HCT116 (cell line): ENCODE data around the gene MUS81. TPM values are rescaled to one million over a fixed set of nuclear protein-coding genes. Genes with fewer than 3 reads are reported as not detected.

Source experiments
- ATAC-seq: fragments of 200-7000 bp; cut with Tn5 transposase; 2 replicates; pipeline ENCODE4 v1.9.1; 2020; ENCODE audit warnings: mild to moderate bottlenecking, moderate library complexity
- BruUV-seq: library from RNA; stranded (reverse); fragments of 400-500 nt; replicated peaks from 2 replicates; lab custom pipeline; 2021; lab: Mats Ljungman, UMichigan
- CTCF ChIA-PET: fragments of 300-600 bp; sonication (Branson Sonifier 250); formaldehyde crosslinking; loops from one replicate; lab custom pipeline; 2021; ENCODE audit warnings: antibody characterized with exemption; lab: Charles Lee
- POLR2A ChIA-PET: fragments of 300-600, 350-600 bp; sonication (Branson Sonifier 250); formaldehyde crosslinking; loops from one replicate; lab custom pipeline; 2021; ENCODE audit warnings: antibody characterized with exemption; lab: Charles Lee
- RAD21 ChIA-PET, 2 experiments: fragments of 300-600 bp; sonication (Branson Sonifier 250); formaldehyde crosslinking; loops; one replicate each; lab custom pipeline; 2023; ENCODE audit warnings: low total read pairs in 2 of 2; ENCODE audit not compliant: uncharacterized antibody in 2 of 2, unreplicated experiment in 2 of 2, low non-redundant PET in 1 of 2; lab: Charles Lee
- DNase-seq: peaks from one replicate; pipeline ENCODE4 v3.0.0-alpha.2; 2010; ENCODE audit warnings: low read depth, low spot score
- H2AFZ ChIP-seq: fragments of 200-600 bp; shearing (Covaris generic), sonication (generic); 2 replicates; pipeline ENCODE4 v1.6.1; 2017; ENCODE audit warnings: low read depth, mixed run types, mixed read lengths, antibody characterized with exemption, low read length; ENCODE audit not compliant: poor library complexity, severe bottlenecking
- H3K27ac ChIP-seq: 2 replicates; pipeline ENCODE4 v1.5.1; 2012; ENCODE audit warnings: low read depth, low read length
- H3K27me3 ChIP-seq: fragments of 200-600 bp; sonication (generic); 2 replicates; pipeline ENCODE4 v1.6.1; 2016; ENCODE audit warnings: mixed run types, low read length, mixed read lengths; ENCODE audit not compliant: insufficient read depth
- H3K36me3 ChIP-seq, 2 experiments: fragments of 200-500 bp in 1 of 2; fragments of 200-600 bp in 1 of 2; sonication (Bioruptor generic) in 1 of 2; sonication (generic) in 1 of 2; 2 replicates each; pipeline versions ENCODE4 v1.5.1 to v1.6.1; 2014 to 2016; ENCODE audit warnings: low read length in 2 of 2, inconsistent platforms in 1 of 2, mixed read lengths in 1 of 2, mixed run types in 1 of 2; ENCODE audit not compliant: insufficient read depth in 2 of 2, control insufficient read depth in 1 of 2
- H3K4me1 ChIP-seq, 2 experiments: fragments of 200-600 bp in 1 of 2; sonication (generic) in 1 of 2; 2 replicates each; pipeline versions ENCODE4 v1.5.1 to v1.6.1; 2012 to 2017; ENCODE audit warnings: low read length in 2 of 2, inconsistent platforms in 1 of 2, mild to moderate bottlenecking in 1 of 2, mixed read lengths in 1 of 2, mixed run types in 1 of 2, moderate library complexity in 1 of 2; ENCODE audit not compliant: insufficient read depth in 2 of 2, control insufficient read depth in 1 of 2
- H3K4me2 ChIP-seq: fragments of 200-600 bp; sonication (generic); 2 replicates; pipeline ENCODE4 v1.6.1; 2017; ENCODE audit warnings: mixed run types, low read length, mixed read lengths
- H3K4me3 ChIP-seq, 2 experiments: fragments of 200-600 bp in 1 of 2; sonication (generic) in 1 of 2; replicated peaks in 1 of 2; 2 replicates each; pipeline ENCODE4 v1.5.1; 2011 to 2016; ENCODE audit warnings: low read length in 2 of 2, control low read depth in 1 of 2, low read depth in 1 of 2, mild to moderate bottlenecking in 1 of 2, mixed read lengths in 1 of 2, mixed run types in 1 of 2
- H3K79me2 ChIP-seq: fragments of 200-600 bp; sonication (generic); 2 replicates; pipeline ENCODE4 v1.6.1; 2017; ENCODE audit warnings: mild to moderate bottlenecking, mixed run types, low read length, moderate library complexity, mixed read lengths; ENCODE audit not compliant: insufficient read depth
- H3K9ac ChIP-seq: fragments of 200-600 bp; sonication (generic); 2 replicates; pipeline ENCODE4 v1.6.1; 2016; ENCODE audit warnings: low read length, mixed read lengths
- H3K9me2 ChIP-seq: fragments of 200-600 bp; sonication (generic), shearing (Covaris generic); 2 replicates; pipeline ENCODE4 v1.6.1; 2017; ENCODE audit warnings: mixed run types, mild to moderate bottlenecking, moderate library complexity; ENCODE audit not compliant: insufficient read depth
- H3K9me3 ChIP-seq, 2 experiments: fragments of 200-500 bp in 1 of 2; fragments of 200-600 bp in 1 of 2; sonication (Bioruptor generic) in 1 of 2; sonication (generic) in 1 of 2; 2 replicates each; pipeline ENCODE4 v1.6.1; 2014 to 2017; ENCODE audit warnings: low read length in 2 of 2, mixed read lengths in 2 of 2, inconsistent platforms in 1 of 2, low read depth in 1 of 2, mild to moderate bottlenecking in 1 of 2, mixed run types in 1 of 2, moderate library complexity in 1 of 2; ENCODE audit not compliant: control insufficient read depth in 1 of 2, insufficient read depth in 1 of 2
- H4K20me1 ChIP-seq: fragments of 200-600 bp; sonication (generic), shearing (Covaris generic); 2 replicates; pipeline ENCODE4 v1.6.1; 2017; ENCODE audit warnings: mixed run types, mild to moderate bottlenecking, moderate library complexity; ENCODE audit not compliant: insufficient read depth
- CBX3 ChIP-seq: IDR thresholded peaks from 2 replicates; pipeline ENCODE4 v1.6.1; 2012; ENCODE audit warnings: low read depth
- EGR1 ChIP-seq: IDR thresholded peaks from 2 replicates; pipeline ENCODE4 v1.6.1; 2012; ENCODE audit warnings: low read depth
- EZH2 ChIP-seq: fragments of 200-600 bp; sonication (generic); IDR thresholded peaks from 2 replicates; pipeline ENCODE4 v1.6.1; 2017; ENCODE audit warnings: antibody characterized with exemption, mixed run types
- JUND ChIP-seq: IDR thresholded peaks from 2 replicates; pipeline ENCODE4 v1.6.1; 2012
- MAX ChIP-seq: IDR thresholded peaks from 2 replicates; pipeline ENCODE4 v1.6.1; 2012
- POLR2A ChIP-seq: IDR thresholded peaks from 2 replicates; pipeline ENCODE4 v1.7.0; 2011; ENCODE audit warnings: borderline replicate concordance; ENCODE audit not compliant: insufficient read depth, insufficient read length; ENCODE audit errors: extremely low read depth
- POLR2AphosphoS5 ChIP-seq: IDR thresholded peaks from 2 replicates; pipeline ENCODE4 v1.6.1; 2011; ENCODE audit warnings: mild to moderate bottlenecking, low read depth, low read length, moderate library complexity
- REST ChIP-seq: IDR thresholded peaks from 2 replicates; pipeline ENCODE4 v1.6.1; 2012; ENCODE audit warnings: low read depth
- SP1 ChIP-seq: IDR thresholded peaks from 2 replicates; pipeline ENCODE4 v1.6.1; 2012; ENCODE audit warnings: low read depth
- YY1 ChIP-seq: IDR thresholded peaks from 2 replicates; pipeline ENCODE4 v1.6.1; 2011; ENCODE audit warnings: low read length, low read depth, moderate library complexity, mild to moderate bottlenecking; ENCODE audit not compliant: insufficient replicate concordance; ENCODE audit errors: extremely low read depth
- intact Hi-C: fragments of 100-400 bp; cut with micrococcal nuclease; formaldehyde crosslinking; loops from 2 replicates; pipeline ENCODE4 v1.10.0; 2022
- total RNA-seq: library from RNA; stranded (reverse); gene quantifications from one replicate; pipeline ENCODE4 v1.2.1, GENCODE V29; 2021; ENCODE audit not compliant: unreplicated experiment
- TF ChIP-seq, protein P1 (sequence below), 3 experiments: fragments of 200-600 bp in 1 of 3; sonication (generic) in 1 of 3; IDR thresholded peaks in 2 of 3; conservative IDR thresholded peaks in 1 of 3; 2 replicates each; pipeline ENCODE4 v1.5.1; 2012 to 2017; ENCODE audit warnings: low read depth in 2 of 3, low read length in 2 of 3, antibody characterized with exemption in 1 of 3, borderline replicate concordance in 1 of 3, control low read depth in 1 of 3, mild to moderate bottlenecking in 1 of 3, mixed read lengths in 1 of 3, mixed run types in 1 of 3, moderate library complexity in 1 of 3; ENCODE audit not compliant: insufficient read depth in 1 of 3

Gene MUS81
- total RNA-seq, 1 experiment from 2014 or later, result 47.2 TPM

GRCh38 chr11:65886826-65887722, 26.8 kb downstream of the MUS81 start:
- intact Hi-C loops, result no loop called here
- no peaks in the 10 kb centered on the region for H3K27me3 ChIP-seq
- peak overlapping the region; percentile 98 for H3K4me2 ChIP-seq
- H3K4me3 ChIP-seq, result peak overlapping the region; percentile 90 to 92
- peak overlapping the region; percentile 97 for H3K27ac ChIP-seq
- H4K20me1 ChIP-seq, result no peaks in the 10 kb centered on the region
- ATAC-seq (no peak), DNase-seq (no peak)
- peaks cover 14 to 50% of the 10 kb centered on the region in 2 experiments for H3K36me3 ChIP-seq
- no peak overlapping the region for H2AFZ ChIP-seq
- POLR2A ChIA-PET, result interaction anchor here (1.4 to 8.5 kb wide), 4 partner anchors 13 to 29 kb away, joined by 3 to 124 read pairs (median 45); partner anchors contain the start of genes CFL1, FOSL1 and MUS81
- H3K4me1 ChIP-seq, result peaks cover 18 to 61% of the 10 kb centered on the region in 2 experiments
- H3K9ac ChIP-seq, result peak overlapping the region; percentile 87
- H3K9me3 ChIP-seq, result no peaks in the 10 kb centered on the region
- RAD21 ChIA-PET, result interaction anchor here in 1 of 2 experiments (3.0 kb wide), 1 partner anchor 29 kb away, joined by 10 read pairs; no protein-coding TSS in a partner anchor
- TF ChIP-seq YY1 (no peak), MAX (no peak), EGR1 (no peak), EZH2 (no peak), POLR2A (no peak), SP1 (no peak), REST (no peak), POLR2AphosphoS5 (no peak), CBX3 (no peak), JUND (no peak)
- TF ChIP-seq, protein P1, sequence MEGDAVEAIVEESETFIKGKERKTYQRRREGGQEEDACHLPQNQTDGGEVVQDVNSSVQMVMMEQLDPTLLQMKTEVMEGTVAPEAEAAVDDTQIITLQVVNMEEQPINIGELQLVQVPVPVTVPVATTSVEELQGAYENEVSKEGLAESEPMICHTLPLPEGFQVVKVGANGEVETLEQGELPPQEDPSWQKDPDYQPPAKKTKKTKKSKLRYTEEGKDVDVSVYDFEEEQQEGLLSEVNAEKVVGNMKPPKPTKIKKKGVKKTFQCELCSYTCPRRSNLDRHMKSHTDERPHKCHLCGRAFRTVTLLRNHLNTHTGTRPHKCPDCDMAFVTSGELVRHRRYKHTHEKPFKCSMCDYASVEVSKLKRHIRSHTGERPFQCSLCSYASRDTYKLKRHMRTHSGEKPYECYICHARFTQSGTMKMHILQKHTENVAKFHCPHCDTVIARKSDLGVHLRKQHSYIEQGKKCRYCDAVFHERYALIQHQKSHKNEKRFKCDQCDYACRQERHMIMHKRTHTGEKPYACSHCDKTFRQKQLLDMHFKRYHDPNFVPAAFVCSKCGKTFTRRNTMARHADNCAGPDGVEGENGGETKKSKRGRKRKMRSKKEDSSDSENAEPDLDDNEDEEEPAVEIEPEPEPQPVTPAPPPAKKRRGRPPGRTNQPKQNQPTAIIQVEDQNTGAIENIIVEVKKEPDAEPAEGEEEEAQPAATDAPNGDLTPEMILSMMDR (IDR thresholded peaks at IDR 0.05 in 2 of 3, conservative IDR thresholded peaks at IDR 0.05 in 1 of 3; ENCODE audit: borderline replicate concordance in 1 of 3, insufficient read depth in 1 of 3, low read depth in 2 of 3, low read length in 2 of 3), result no peak
- BruUV-seq, result no TSS peak
- CTCF ChIA-PET, result interaction anchor here (1.1 to 6.5 kb wide), 8 partner anchors 13 to 181 kb away, joined by 3 to 82 read pairs (median 6); partner anchors contain the start of genes CFL1, KAT5 and MUS81
- peaks cover 48% of the 10 kb centered on the region for H3K79me2 ChIP-seq
- H3K9me2 ChIP-seq, result no peaks in the 10 kb centered on the region
